H9 (cell line): ENCODE data around the gene COL5A3. TPM values are rescaled to one million over a fixed set of nuclear protein-coding genes. Genes with fewer than 3 reads are reported as not detected.

Source experiments
- DNase-seq: peaks from one replicate; pipeline ENCODE4 v3.0.0-alpha.2; 2017
- H2AFZ ChIP-seq: one replicate; pipeline ENCODE4 v1.6.1; 2013; ENCODE audit warnings: mild to moderate bottlenecking, low read length, control low read depth, moderate library complexity
- H2AK5ac ChIP-seq: 2 replicates; pipeline ENCODE4 v1.6.1; 2013; ENCODE audit warnings: low read length, control low read depth, mixed read lengths; ENCODE audit not compliant: insufficient read length
- H2BK120ac ChIP-seq: one replicate; pipeline ENCODE4 v1.6.1; 2013; ENCODE audit warnings: low read depth, mild to moderate bottlenecking, low read length, control low read depth, inconsistent platforms; ENCODE audit not compliant: poor library complexity, severe bottlenecking
- H2BK12ac ChIP-seq: 2 replicates; pipeline ENCODE4 v1.6.1; 2013; ENCODE audit warnings: low read length, control low read depth, mixed read lengths, low read depth; ENCODE audit not compliant: insufficient read length
- H2BK15ac ChIP-seq: 2 replicates; pipeline ENCODE4 v1.6.1; 2013; ENCODE audit warnings: low read depth, low read length, control low read depth
- H2BK20ac ChIP-seq: one replicate; pipeline ENCODE4 v1.6.1; 2013; ENCODE audit warnings: low read depth, mild to moderate bottlenecking, low read length, control low read depth, inconsistent platforms; ENCODE audit not compliant: poor library complexity, severe bottlenecking
- H2BK5ac ChIP-seq: 2 replicates; pipeline ENCODE4 v1.6.1; 2013; ENCODE audit warnings: low read length, control low read depth, mixed read lengths; ENCODE audit not compliant: insufficient read length
- H3K14ac ChIP-seq: 2 replicates; pipeline ENCODE4 v1.6.1; 2013; ENCODE audit warnings: low read length, control low read depth; ENCODE audit not compliant: insufficient read depth
- H3K18ac ChIP-seq: 2 replicates; pipeline ENCODE4 v1.6.1; 2013; ENCODE audit warnings: low read depth, mild to moderate bottlenecking, mixed read lengths, low read length, control low read depth; ENCODE audit not compliant: insufficient read length
- H3K23ac ChIP-seq: 2 replicates; pipeline ENCODE4 v1.6.1; 2013; ENCODE audit warnings: low read length, control low read depth, mixed read lengths, low read depth; ENCODE audit not compliant: insufficient read length
- H3K23me2 ChIP-seq: 2 replicates; pipeline ENCODE4 v1.6.1; 2013; ENCODE audit warnings: low read depth, mild to moderate bottlenecking, mixed read lengths, low read length, control low read depth; ENCODE audit not compliant: insufficient read length, poor library complexity, severe bottlenecking
- H3K27ac ChIP-seq: 2 replicates; pipeline ENCODE4 v1.5.1; 2013; ENCODE audit warnings: low read length, control low read depth, mixed read lengths, low read depth; ENCODE audit not compliant: insufficient read length
- H3K27me3 ChIP-seq: 2 replicates; pipeline ENCODE4 v1.6.1; 2013; ENCODE audit warnings: low read length, control low read depth, inconsistent platforms; ENCODE audit not compliant: insufficient read depth
- H3K4ac ChIP-seq: 2 replicates; pipeline ENCODE4 v1.6.1; 2013; ENCODE audit warnings: low read depth, mild to moderate bottlenecking, control low read depth, inconsistent platforms, low read length, moderate library complexity
- H3K4me1 ChIP-seq: 2 replicates; pipeline ENCODE4 v1.6.1; 2013; ENCODE audit warnings: low read length, control low read depth, inconsistent platforms; ENCODE audit not compliant: insufficient read depth
- H3K4me2 ChIP-seq: 2 replicates; pipeline ENCODE4 v1.6.1; 2013; ENCODE audit warnings: low read length, control low read depth, mixed read lengths; ENCODE audit not compliant: insufficient read length, insufficient read depth
- H3K56ac ChIP-seq: 2 replicates; pipeline ENCODE4 v1.6.1; 2013; ENCODE audit warnings: low read depth, mild to moderate bottlenecking, mixed read lengths, low read length, control low read depth; ENCODE audit not compliant: insufficient read length
- H3K79me1 ChIP-seq: 2 replicates; pipeline ENCODE4 v1.6.1; 2013; ENCODE audit warnings: low read depth, mild to moderate bottlenecking, moderate library complexity, low read length, control low read depth, inconsistent platforms; ENCODE audit not compliant: insufficient read depth, poor library complexity, severe bottlenecking
- H3K79me2 ChIP-seq: 2 replicates; pipeline ENCODE4 v1.6.1; 2013; ENCODE audit warnings: low read length, control low read depth, inconsistent platforms; ENCODE audit not compliant: insufficient read depth
- H3K9ac ChIP-seq: 2 replicates; pipeline ENCODE4 v1.6.1; 2013; ENCODE audit warnings: low read length, control low read depth, mixed read lengths; ENCODE audit not compliant: insufficient read length; ENCODE audit errors: extremely low read depth
- H3K9me3 ChIP-seq: one replicate; pipeline ENCODE4 v1.6.1; 2013; ENCODE audit warnings: low read depth, low read length, inconsistent platforms; ENCODE audit not compliant: control insufficient read depth
- H3T11ph ChIP-seq: one replicate; pipeline ENCODE4 v1.6.1; 2013; ENCODE audit warnings: mild to moderate bottlenecking, low read length, control low read depth, inconsistent platforms
- H4K20me1 ChIP-seq: one replicate; pipeline ENCODE4 v1.6.1; 2013; ENCODE audit not compliant: control insufficient read depth, insufficient read length, insufficient read depth
- H4K5ac ChIP-seq: 2 replicates; pipeline ENCODE4 v1.6.1; 2013; ENCODE audit warnings: low read depth, mild to moderate bottlenecking, mixed read lengths, low read length, control low read depth; ENCODE audit not compliant: insufficient read length
- H4K8ac ChIP-seq: replicated peaks from 2 replicates; pipeline ENCODE4 v1.6.1; 2013; ENCODE audit warnings: low read length, control low read depth, mixed read lengths, low read depth; ENCODE audit not compliant: insufficient read length
- H4K91ac ChIP-seq: 2 replicates; pipeline ENCODE4 v1.6.1; 2013; ENCODE audit warnings: low read depth, mild to moderate bottlenecking, moderate library complexity, mixed read lengths, low read length, control low read depth; ENCODE audit not compliant: insufficient read length
- H3K27ac Mint-ChIP-seq, 3 experiments: 2 replicates in 2 of 3; 3 replicates in 1 of 3; pipeline ENCODE4 v1.8.0; 2020 to 2021; ENCODE audit warnings: mixed read lengths in 3 of 3, mild to moderate bottlenecking in 1 of 3, moderate library complexity in 1 of 3
- H3K27me3 Mint-ChIP-seq: 2 replicates; pipeline ENCODE4 v1.8.0; 2021; ENCODE audit warnings: low read depth, mild to moderate bottlenecking, moderate library complexity, mixed read lengths
- H3K36me3 Mint-ChIP-seq, 3 experiments: 2 replicates in 2 of 3; 3 replicates in 1 of 3; pipeline ENCODE4 v1.8.0; 2020 to 2021; ENCODE audit warnings: low read depth in 3 of 3, mixed read lengths in 3 of 3; ENCODE audit not compliant: insufficient read depth in 1 of 3
- H3K4me1 Mint-ChIP-seq, 2 experiments: 2 replicates each; pipeline ENCODE4 v1.8.0; 2020; ENCODE audit warnings: mixed read lengths in 2 of 2
- H3K4me3 Mint-ChIP-seq, 2 experiments: 2 replicates in 1 of 2; 3 replicates in 1 of 2; pipeline ENCODE4 v1.8.0; 2020 to 2021; ENCODE audit warnings: mild to moderate bottlenecking in 2 of 2, mixed read lengths in 2 of 2, moderate library complexity in 1 of 2
- H3K9me3 Mint-ChIP-seq, 2 experiments: 2 replicates in 1 of 2; 3 replicates in 1 of 2; pipeline ENCODE4 v1.8.0; 2020; ENCODE audit warnings: mild to moderate bottlenecking in 2 of 2, mixed read lengths in 2 of 2, moderate library complexity in 1 of 2
- WGBS: extraction: QIAGEN DNeasy Blood & Tissue Kit; methylation state at CpG from one replicate; pipeline ENCODE4 v1.1.7; 2013; ENCODE audit warnings: missing lambda C conversion rate, low lambda C conversion rate, mixed read lengths; ENCODE audit not compliant: insufficient read length; ENCODE audit errors: extremely low coverage; 5-methylcytosine and 5-hydroxymethylcytosine counted together
- total RNA-seq: library from RNA; stranded (reverse); gene quantifications from 2 replicates; pipeline ENCODE4 v1.2.1, GENCODE V29; 2021
- TF ChIP-seq, protein P1 (sequence below): fragments of 200-600 bp; sonication (generic); conservative IDR thresholded peaks from 3 replicates; pipeline ENCODE4 v1.8.0; 2021; ENCODE audit warnings: antibody characterized with exemption, mild to moderate bottlenecking

The COL5A3 gene
- total RNA-seq, 1 experiment from 2014 or later: 0.72 TPM

DNA sequence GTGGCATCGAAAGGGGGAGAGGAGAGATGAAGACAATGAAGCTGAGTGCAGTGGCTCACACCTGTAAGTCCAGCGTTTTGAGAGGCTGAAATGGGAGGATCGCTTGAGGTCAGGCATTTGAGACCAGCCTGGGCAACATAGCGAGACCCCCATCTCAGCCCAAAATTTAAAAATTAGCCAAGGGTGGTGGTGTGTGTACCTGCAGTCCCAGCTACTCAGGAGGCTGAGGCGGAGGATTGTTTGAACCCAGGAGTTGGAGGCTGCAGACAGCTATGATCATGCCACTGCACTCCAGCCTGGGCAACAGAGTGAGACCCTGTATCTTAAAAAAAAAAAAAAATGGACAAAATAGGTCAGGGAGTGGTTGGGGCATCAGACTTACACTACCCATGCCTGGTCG, 10.5 kb upstream of the COL5A3 start:
- H4K91ac ChIP-seq: no peak overlapping the region
- no peaks in the 10 kb centered on the region for H3K9me3 Mint-ChIP-seq
- TF ChIP-seq, protein P1, sequence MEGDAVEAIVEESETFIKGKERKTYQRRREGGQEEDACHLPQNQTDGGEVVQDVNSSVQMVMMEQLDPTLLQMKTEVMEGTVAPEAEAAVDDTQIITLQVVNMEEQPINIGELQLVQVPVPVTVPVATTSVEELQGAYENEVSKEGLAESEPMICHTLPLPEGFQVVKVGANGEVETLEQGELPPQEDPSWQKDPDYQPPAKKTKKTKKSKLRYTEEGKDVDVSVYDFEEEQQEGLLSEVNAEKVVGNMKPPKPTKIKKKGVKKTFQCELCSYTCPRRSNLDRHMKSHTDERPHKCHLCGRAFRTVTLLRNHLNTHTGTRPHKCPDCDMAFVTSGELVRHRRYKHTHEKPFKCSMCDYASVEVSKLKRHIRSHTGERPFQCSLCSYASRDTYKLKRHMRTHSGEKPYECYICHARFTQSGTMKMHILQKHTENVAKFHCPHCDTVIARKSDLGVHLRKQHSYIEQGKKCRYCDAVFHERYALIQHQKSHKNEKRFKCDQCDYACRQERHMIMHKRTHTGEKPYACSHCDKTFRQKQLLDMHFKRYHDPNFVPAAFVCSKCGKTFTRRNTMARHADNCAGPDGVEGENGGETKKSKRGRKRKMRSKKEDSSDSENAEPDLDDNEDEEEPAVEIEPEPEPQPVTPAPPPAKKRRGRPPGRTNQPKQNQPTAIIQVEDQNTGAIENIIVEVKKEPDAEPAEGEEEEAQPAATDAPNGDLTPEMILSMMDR: no peak
- H2AFZ ChIP-seq: no peak overlapping the region
- no peaks in the 10 kb centered on the region for H3K23me2 ChIP-seq
- no peak overlapping the region for H3T11ph ChIP-seq
- H3K4me2 ChIP-seq: no peak overlapping the region
- H3K56ac ChIP-seq: no peak overlapping the region
- no peak overlapping the region for H2BK15ac ChIP-seq
- H3K27ac ChIP-seq: no peak overlapping the region
- H2BK12ac ChIP-seq: no peak overlapping the region
- no peaks in the 10 kb centered on the region for H3K4me1 ChIP-seq
- no peaks in the 10 kb centered on the region for H3K36me3 Mint-ChIP-seq
- H3K27me3 ChIP-seq: no peaks in the 10 kb centered on the region
- H4K5ac ChIP-seq: no peak overlapping the region
- H3K9me3 ChIP-seq: no peaks in the 10 kb centered on the region
- H3K27me3 Mint-ChIP-seq: peaks cover 9% of the 10 kb centered on the region
- no peaks in the 10 kb centered on the region for H3K4me1 Mint-ChIP-seq
- no peak overlapping the region for H2BK120ac ChIP-seq
- no peak overlapping the region for H3K4ac ChIP-seq
- no peaks in the 10 kb centered on the region for H3K79me2 ChIP-seq
- no peak overlapping the region for H3K14ac ChIP-seq
- H3K9ac ChIP-seq: no peak overlapping the region
- H3K4me3 Mint-ChIP-seq: no peak overlapping the region
- H4K8ac ChIP-seq: no peak overlapping the region
- no peak overlapping the region for H2BK20ac ChIP-seq
- no peak for DNase-seq
- no peaks in the 10 kb centered on the region for H4K20me1 ChIP-seq
- no CpG with 5 or more reads among the region's 6 CpGs for WGBS
- no peak overlapping the region for H2BK5ac ChIP-seq
- H3K79me1 ChIP-seq: no peaks in the 10 kb centered on the region
- H3K27ac Mint-ChIP-seq: no peak overlapping the region
- H3K23ac ChIP-seq: no peak overlapping the region
- H2AK5ac ChIP-seq: no peak overlapping the region
- no peak overlapping the region for H3K18ac ChIP-seq
